HepG2 (cell line): Measurements from ENCODE around the gene RBM34. TPM values are rescaled to one million over a fixed set of nuclear protein-coding genes. Genes with fewer than 3 reads are reported as not detected.

Experiments
- CENPT ChIP-seq: sonication (generic); formaldehyde crosslinking; IDR thresholded peaks from 2 replicates; pipeline ENCODE4 v1.8.0; 2022; ENCODE audit warnings: low read depth, mild to moderate bottlenecking, moderate library complexity, missing genetic modification reagents
- ELF3 ChIP-seq: IDR thresholded peaks from 2 replicates; pipeline ENCODE4 v1.6.1; 2016; ENCODE audit warnings: missing genetic modification reagents, missing compliant biosample characterization
- FOXP1 ChIP-seq, 2 experiments: fragments of 450-650 bp in 1 of 2; IDR thresholded peaks; 2 replicates each; pipeline ENCODE4 v1.6.1; 2017 to 2018; ENCODE audit warnings: antibody characterized with exemption in 1 of 2
- SKIL ChIP-seq: sonication (generic); formaldehyde crosslinking; IDR thresholded peaks from 2 replicates; pipeline ENCODE4 v1.8.0; 2022; ENCODE audit warnings: missing genetic modification reagents, mild to moderate bottlenecking, moderate library complexity, borderline replicate concordance
- ZBTB40 ChIP-seq, 2 experiments: fragments of 450-650 bp in 1 of 2; sonication (generic) in 1 of 2; formaldehyde crosslinking in 1 of 2; IDR thresholded peaks; 2 replicates each; pipeline versions ENCODE4 v1.6.1 to v1.8.0; 2016 to 2022; ENCODE audit warnings: antibody characterized with exemption in 1 of 2, mild to moderate bottlenecking in 1 of 2, missing genetic modification reagents in 1 of 2
- ZNF841 ChIP-seq: sonication (generic); formaldehyde crosslinking; IDR thresholded peaks from 2 replicates; pipeline ENCODE4 v1.8.1; 2023; ENCODE audit warnings: missing genetic modification reagents, borderline replicate concordance
- ZSCAN12 ChIP-seq: sonication (generic); formaldehyde crosslinking; IDR thresholded peaks from 2 replicates; pipeline ENCODE4 v1.9.0; 2021; ENCODE audit warnings: mild to moderate bottlenecking, missing genetic modification reagents
- polyA plus RNA-seq, 8 experiments: library from polyadenylated mRNA; depleted of rRNA in 3 of 8; stranded (reverse) in 7 of 8; unstranded in 1 of 8; fragments of >200 nt; fragmentation: Illumina TruSeq in 4 of 8; extraction: Trizol in 4 of 8; gene quantifications; 2 replicates each; pipeline versions ENCODE4 v1.2.1 to v1.2.3, GENCODE V29; 2011 to 2016; ENCODE audit warnings: low read depth in 4 of 8, missing spikeins in 1 of 8, mixed read lengths in 1 of 8; ENCODE audit not compliant: insufficient read depth in 1 of 8
- total RNA-seq, 5 experiments: library from RNA; depleted of rRNA; stranded (reverse); fragments of >200 nt; fragmentation: Illumina TruSeq; extraction: Trizol; gene quantifications; 2 replicates each; pipeline ENCODE4 v1.2.3, GENCODE V29; 2016; ENCODE audit warnings: low read depth in 1 of 5
- TF ChIP-seq, protein P1 (sequence below): sonication (generic); formaldehyde crosslinking; IDR thresholded peaks from 2 replicates; pipeline ENCODE4 v1.4.0; 2020; ENCODE audit warnings: missing genetic modification reagents, borderline replicate concordance

RBM34 gene
- total and polyA plus RNA-seq, 2 of the 13 experiments (the other 11 are each of a cell fraction or from before 2014, with no cell fraction given) = 34.7 to 73.0 TPM

DNA sequence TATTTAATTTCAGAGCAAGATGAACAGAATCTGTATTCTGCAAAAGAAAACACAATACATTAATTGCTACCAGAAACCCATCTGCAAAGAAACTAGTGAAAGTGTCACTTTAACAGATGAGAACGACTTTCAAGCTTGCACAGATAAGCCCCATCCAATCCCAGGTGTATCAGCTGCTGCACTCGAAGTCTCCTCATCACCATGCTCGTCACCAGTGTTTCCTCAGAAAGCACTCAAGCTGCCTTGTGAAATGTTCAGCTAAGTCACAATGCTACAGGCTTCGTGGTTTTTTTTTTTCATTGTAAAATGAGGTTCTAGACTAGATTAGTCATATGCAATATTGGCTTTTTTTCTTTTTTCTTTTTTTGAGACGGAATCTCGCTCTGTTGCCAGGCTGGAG, 29.1 kb downstream of the RBM34 start (continued):
- TF ChIP-seq FOXP1 (IDR thresholded peaks at IDR 0.05) = no peak
- TF ChIP-seq FOXP1 (CRISPR knock-in tag; IDR thresholded peaks at IDR 0.05) = no peak
- TF ChIP-seq CENPT = no peak
- no peak for TF ChIP-seq ZNF841
- TF ChIP-seq ZSCAN12 (CRISPR knock-in tag) = no peak
- TF ChIP-seq ELF3 (CRISPR knock-in tag) = no peak
- TF ChIP-seq ZBTB40 (IDR thresholded peaks at IDR 0.05) = no peak
- TF ChIP-seq ZBTB40 (CRISPR knock-in tag; IDR thresholded peaks at IDR 0.05) = no peak
- TF ChIP-seq, protein P1, sequence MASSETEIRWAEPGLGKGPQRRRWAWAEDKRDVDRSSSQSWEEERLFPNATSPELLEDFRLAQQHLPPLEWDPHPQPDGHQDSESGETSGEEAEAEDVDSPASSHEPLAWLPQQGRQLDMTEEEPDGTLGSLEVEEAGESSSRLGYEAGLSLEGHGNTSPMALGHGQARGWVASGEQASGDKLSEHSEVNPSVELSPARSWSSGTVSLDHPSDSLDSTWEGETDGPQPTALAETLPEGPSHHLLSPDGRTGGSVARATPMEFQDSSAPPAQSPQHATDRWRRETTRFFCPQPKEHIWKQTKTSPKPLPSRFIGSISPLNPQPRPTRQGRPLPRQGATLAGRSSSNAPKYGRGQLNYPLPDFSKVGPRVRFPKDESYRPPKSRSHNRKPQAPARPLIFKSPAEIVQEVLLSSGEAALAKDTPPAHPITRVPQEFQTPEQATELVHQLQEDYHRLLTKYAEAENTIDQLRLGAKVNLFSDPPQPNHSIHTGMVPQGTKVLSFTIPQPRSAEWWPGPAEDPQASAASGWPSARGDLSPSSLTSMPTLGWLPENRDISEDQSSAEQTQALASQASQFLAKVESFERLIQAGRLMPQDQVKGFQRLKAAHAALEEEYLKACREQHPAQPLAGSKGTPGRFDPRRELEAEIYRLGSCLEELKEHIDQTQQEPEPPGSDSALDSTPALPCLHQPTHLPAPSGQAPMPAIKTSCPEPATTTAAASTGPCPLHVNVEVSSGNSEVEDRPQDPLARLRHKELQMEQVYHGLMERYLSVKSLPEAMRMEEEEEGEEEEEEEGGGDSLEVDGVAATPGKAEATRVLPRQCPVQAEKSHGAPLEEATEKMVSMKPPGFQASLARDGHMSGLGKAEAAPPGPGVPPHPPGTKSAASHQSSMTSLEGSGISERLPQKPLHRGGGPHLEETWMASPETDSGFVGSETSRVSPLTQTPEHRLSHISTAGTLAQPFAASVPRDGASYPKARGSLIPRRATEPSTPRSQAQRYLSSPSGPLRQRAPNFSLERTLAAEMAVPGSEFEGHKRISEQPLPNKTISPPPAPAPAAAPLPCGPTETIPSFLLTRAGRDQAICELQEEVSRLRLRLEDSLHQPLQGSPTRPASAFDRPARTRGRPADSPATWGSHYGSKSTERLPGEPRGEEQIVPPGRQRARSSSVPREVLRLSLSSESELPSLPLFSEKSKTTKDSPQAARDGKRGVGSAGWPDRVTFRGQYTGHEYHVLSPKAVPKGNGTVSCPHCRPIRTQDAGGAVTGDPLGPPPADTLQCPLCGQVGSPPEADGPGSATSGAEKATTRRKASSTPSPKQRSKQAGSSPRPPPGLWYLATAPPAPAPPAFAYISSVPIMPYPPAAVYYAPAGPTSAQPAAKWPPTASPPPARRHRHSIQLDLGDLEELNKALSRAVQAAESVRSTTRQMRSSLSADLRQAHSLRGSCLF = no peak
- no peak for TF ChIP-seq SKIL (CRISPR knock-in tag)
